B cell (primary cell): ENCODE data around the gene COX17. TPM values are rescaled to one million over a fixed set of nuclear protein-coding genes. Genes with fewer than 3 reads are reported as not detected.

Experiments
- ATAC-seq: fragments of 200-7000 bp; cut with Tn5 transposase; one replicate; pipeline ENCODE4 v1.10.0; 2021; ENCODE audit warnings: low read depth, mild to moderate bottlenecking, moderate number of reproducible peaks, moderate library complexity
- CTCF ChIA-PET: fragments of 350-600 bp; sonication (Branson Sonifier 250); formaldehyde crosslinking; loops from one replicate; lab custom pipeline; 2021; ENCODE audit warnings: antibody characterized with exemption, inconsistent platforms; lab: Charles Lee
- POLR2A ChIA-PET: fragments of 350-600 bp; sonication (Branson Sonifier 250); formaldehyde crosslinking; loops from one replicate; lab custom pipeline; 2021; ENCODE audit warnings: antibody characterized with exemption; lab: Charles Lee
- DNase-seq: peaks from one replicate; pipeline ENCODE4 v3.0.0; 2013
- H2AFZ ChIP-seq: 2 replicates; pipeline ENCODE4 v1.6.1; 2012; ENCODE audit warnings: mild to moderate bottlenecking, low read depth, low read length; ENCODE audit not compliant: insufficient read depth, poor library complexity, severe bottlenecking
- H3K27ac ChIP-seq, 2 donors: 1 replicate in 1 of 2; 2 replicates in 1 of 2; pipeline ENCODE4 v1.5.1; 2012 to 2013; ENCODE audit warnings: low read length in 2 of 2, mild to moderate bottlenecking in 2 of 2, moderate library complexity in 1 of 2
- H3K27me3 ChIP-seq, 4 experiments: fragments of 200-600 bp in 1 of 4; sonication (generic) in 1 of 4; replicated peaks in 1 of 4; 1 replicate in 2 of 4; 2 replicates in 2 of 4; pipeline versions ENCODE4 v1.6.1 to v1.7.0; 2013 to 2016; ENCODE audit warnings: low read length in 3 of 4, mild to moderate bottlenecking in 2 of 4, mixed read lengths in 1 of 4, moderate library complexity in 1 of 4; ENCODE audit not compliant: insufficient read depth in 4 of 4, control insufficient read depth in 3 of 4; ENCODE audit errors: control extremely low read depth in 1 of 4
- H3K36me3 ChIP-seq, 2 experiments: replicated peaks in 1 of 2; 1 replicate in 1 of 2; 2 replicates in 1 of 2; pipeline versions ENCODE4 v1.6.1 to v1.7.1; 2013; ENCODE audit warnings: low read length in 1 of 2; ENCODE audit not compliant: insufficient read depth in 2 of 2, control insufficient read depth in 1 of 2; ENCODE audit errors: control extremely low read depth in 1 of 2, extremely low read depth in 1 of 2
- H3K4me1 ChIP-seq, 2 donors: fragments of 200-600 bp in 1 of 2; sonication (generic) in 1 of 2; 1 replicate in 1 of 2; 2 replicates in 1 of 2; pipeline versions ENCODE4 v1.5.1 to v1.6.1; 2013 to 2017; ENCODE audit warnings: low read length in 2 of 2; ENCODE audit not compliant: control insufficient read depth in 2 of 2, insufficient read depth in 2 of 2
- H3K4me2 ChIP-seq: replicated peaks from 2 replicates; pipeline ENCODE3; 2012; ENCODE audit warnings: mild to moderate bottlenecking, low read depth, low read length; ENCODE audit not compliant: poor library complexity, severe bottlenecking
- H3K4me3 ChIP-seq, 5 experiments: fragments of 200-600 bp in 1 of 5; sonication (generic) in 1 of 5; 1 replicate in 3 of 5; 2 replicates in 2 of 5; pipeline versions ENCODE4 v1.5.1 to v1.7.0; 2011 to 2016; ENCODE audit warnings: low read length in 4 of 5, mild to moderate bottlenecking in 4 of 5, low read depth in 2 of 5, control low read depth in 1 of 5, moderate library complexity in 1 of 5; ENCODE audit not compliant: insufficient read depth in 1 of 5; ENCODE audit errors: control extremely low read depth in 1 of 5, extremely low read depth in 1 of 5
- H3K79me2 ChIP-seq: fragments of 200-600 bp; sonication (generic); one replicate; pipeline ENCODE4 v1.6.0; 2016; ENCODE audit warnings: low read length; ENCODE audit not compliant: control insufficient read depth, insufficient read depth
- H3K9ac ChIP-seq: fragments of 200-600 bp; sonication (generic); 2 replicates; pipeline ENCODE4 v1.6.1; 2017; ENCODE audit warnings: mild to moderate bottlenecking, low read length, moderate library complexity
- H3K9me3 ChIP-seq, 3 donors: one replicate each; pipeline versions ENCODE4 v1.6.1 to v1.7.1; 2013; ENCODE audit warnings: low read length in 2 of 3; ENCODE audit not compliant: control insufficient read depth in 2 of 3, insufficient read depth in 1 of 3; ENCODE audit errors: control extremely low read depth in 1 of 3
- H4K20me1 ChIP-seq: 2 replicates; pipeline ENCODE4 v1.6.0; 2012; ENCODE audit warnings: mild to moderate bottlenecking, low read length; ENCODE audit not compliant: insufficient read depth, control insufficient read depth, poor library complexity, severe bottlenecking
- H3K27ac Mint-ChIP-seq: one replicate; pipeline ENCODE4 v1.8.0; 2021; ENCODE audit warnings: mixed read lengths
- H3K27me3 Mint-ChIP-seq: one replicate; pipeline ENCODE4 v1.8.0; 2021; ENCODE audit warnings: mixed read lengths
- H3K4me1 Mint-ChIP-seq: one replicate; pipeline ENCODE4 v1.8.0; 2021; ENCODE audit warnings: mixed read lengths
- H3K4me3 Mint-ChIP-seq: one replicate; pipeline ENCODE4 v1.8.0; 2021; ENCODE audit warnings: mixed read lengths
- H3K9me3 Mint-ChIP-seq: one replicate; pipeline ENCODE4 v1.8.0; 2022; ENCODE audit warnings: mixed read lengths; ENCODE audit not compliant: insufficient read depth
- EZH2 ChIP-seq: IDR thresholded peaks from 2 replicates; pipeline ENCODE4 v1.6.1; 2012; ENCODE audit warnings: borderline replicate concordance, low read depth, mild to moderate bottlenecking, moderate library complexity, low read length; ENCODE audit not compliant: insufficient read depth, poor library complexity, severe bottlenecking
- WGBS: methylation state at CpG from one replicate; pipeline ENCODE4 v1.1.5; 2013; ENCODE audit warnings: missing lambda C conversion rate; ENCODE audit not compliant: insufficient coverage; 5-methylcytosine and 5-hydroxymethylcytosine counted together
- intact Hi-C: fragments of 100-400 bp; cut with micrococcal nuclease; formaldehyde crosslinking; loops from one replicate; pipeline ENCODE4 v1.10.0; 2022
- polyA plus RNA-seq: library from polyadenylated mRNA; depleted of rRNA; stranded (reverse); fragments of >200 nt; gene quantifications from 2 replicates; pipeline ENCODE4 v1.2.3, GENCODE V29; 2012
- total RNA-seq, 2 donors: library from RNA; stranded (reverse); fragments of 120-200 nt in 1 of 2; gene quantifications; 1 replicate in 1 of 2; 2 replicates in 1 of 2; pipeline versions ENCODE4 v1.2.3 to v1.2.4, GENCODE V29; 2013 to 2022
- TF ChIP-seq, protein P1 (sequence below): fragments of 200-600 bp; IDR thresholded peaks from one replicate; pipeline ENCODE4 v1.8.0; 2022; ENCODE audit warnings: antibody characterized with exemption, mild to moderate bottlenecking

The COX17 gene
- total and polyA plus RNA-seq, 2 donors (not counting 1 experiment from before 2014, with no cell fraction given) = 20.0 to 47.8 TPM

DNA sequence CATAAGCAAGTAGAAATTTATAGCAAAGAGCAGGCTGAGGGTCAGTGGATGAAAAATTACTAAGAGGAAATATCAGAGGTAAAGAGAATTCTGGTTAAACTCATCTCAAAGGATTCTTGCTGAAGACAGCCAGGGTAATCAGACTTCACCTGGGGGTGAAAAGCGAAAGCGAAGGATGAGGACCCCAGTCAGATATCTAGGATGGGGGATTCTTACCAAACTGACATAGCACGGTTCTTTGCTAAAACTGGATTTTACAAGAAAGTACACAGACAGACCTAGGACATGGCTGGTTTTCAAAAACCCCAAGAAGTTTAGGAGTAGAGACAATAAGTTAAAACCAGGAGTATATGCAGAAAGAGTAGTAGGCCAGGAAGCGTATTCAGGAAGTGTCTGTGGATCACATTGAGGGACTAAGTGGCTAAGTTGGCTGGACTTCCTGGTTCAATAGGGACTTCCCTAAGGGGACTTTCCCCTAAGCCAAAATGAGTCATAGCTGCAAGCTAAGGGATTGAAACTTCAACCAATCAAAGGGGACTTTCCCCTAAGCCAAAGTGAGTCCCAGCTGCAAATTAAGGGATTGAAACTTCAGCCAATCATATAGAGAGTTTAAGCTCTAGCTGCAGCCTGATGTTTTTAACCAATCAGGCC lies 23.2 kb upstream of the COX17 start:
- 72% methylated on average over 4 of the region's 4 CpGs for WGBS
- Mint-ChIP-seq H3K9me3 (peaks cover 5% of the 10 kb centered on the region), H3K27me3 (no peaks in the 10 kb centered on the region), H3K4me3 (peak overlapping the region; percentile 72), H3K4me1 (peaks cover 48% of the 10 kb centered on the region), H3K27ac (peak overlapping the region; percentile 93)
- no peaks in the 10 kb centered on the region for H3K27me3 ChIP-seq
- no peak overlapping the region for H3K9ac ChIP-seq
- CTCF ChIA-PET = interaction anchor here (1.6 kb wide), 1 partner anchor 19 kb away, joined by 7 read pairs; no protein-coding TSS in a partner anchor
- H3K27ac ChIP-seq = peak overlapping the region; percentile 61 to 76
- H2AFZ ChIP-seq = peak overlapping the region; percentile 50
- no peaks in the 10 kb centered on the region for H3K79me2 ChIP-seq
- POLR2A ChIA-PET = interaction anchor here (0.9 kb wide), 2 partner anchors 24 to 395 kb away, joined by 3 to 4 read pairs; partner anchors contain the start of gene COX17
- peak; percentile 77 for DNase-seq
- H3K4me2 ChIP-seq = peak overlapping the region; percentile 29
- TF ChIP-seq EZH2 = no peak
- TF ChIP-seq, protein P1, sequence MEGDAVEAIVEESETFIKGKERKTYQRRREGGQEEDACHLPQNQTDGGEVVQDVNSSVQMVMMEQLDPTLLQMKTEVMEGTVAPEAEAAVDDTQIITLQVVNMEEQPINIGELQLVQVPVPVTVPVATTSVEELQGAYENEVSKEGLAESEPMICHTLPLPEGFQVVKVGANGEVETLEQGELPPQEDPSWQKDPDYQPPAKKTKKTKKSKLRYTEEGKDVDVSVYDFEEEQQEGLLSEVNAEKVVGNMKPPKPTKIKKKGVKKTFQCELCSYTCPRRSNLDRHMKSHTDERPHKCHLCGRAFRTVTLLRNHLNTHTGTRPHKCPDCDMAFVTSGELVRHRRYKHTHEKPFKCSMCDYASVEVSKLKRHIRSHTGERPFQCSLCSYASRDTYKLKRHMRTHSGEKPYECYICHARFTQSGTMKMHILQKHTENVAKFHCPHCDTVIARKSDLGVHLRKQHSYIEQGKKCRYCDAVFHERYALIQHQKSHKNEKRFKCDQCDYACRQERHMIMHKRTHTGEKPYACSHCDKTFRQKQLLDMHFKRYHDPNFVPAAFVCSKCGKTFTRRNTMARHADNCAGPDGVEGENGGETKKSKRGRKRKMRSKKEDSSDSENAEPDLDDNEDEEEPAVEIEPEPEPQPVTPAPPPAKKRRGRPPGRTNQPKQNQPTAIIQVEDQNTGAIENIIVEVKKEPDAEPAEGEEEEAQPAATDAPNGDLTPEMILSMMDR = no peak
- H4K20me1 ChIP-seq = no peaks in the 10 kb centered on the region
- H3K36me3 ChIP-seq = no peaks in the 10 kb centered on the region
- intact Hi-C loops = loop anchor here (1.0 to 10.0 kb wide), 5 partner anchors 23 to 1042 kb away; partner anchors contain the start of genes B4GALT4, COX17, GTF2E1 and LRRC58
- ATAC-seq = peak; percentile 32
- H3K9me3 ChIP-seq = peaks cover 0 to 13% (median 0%) of the 10 kb centered on the region in 3 donors
- H3K4me3 ChIP-seq = no peak overlapping the region
- peaks cover 25 to 32% of the 10 kb centered on the region in 2 donors for H3K4me1 ChIP-seq

DNA sequence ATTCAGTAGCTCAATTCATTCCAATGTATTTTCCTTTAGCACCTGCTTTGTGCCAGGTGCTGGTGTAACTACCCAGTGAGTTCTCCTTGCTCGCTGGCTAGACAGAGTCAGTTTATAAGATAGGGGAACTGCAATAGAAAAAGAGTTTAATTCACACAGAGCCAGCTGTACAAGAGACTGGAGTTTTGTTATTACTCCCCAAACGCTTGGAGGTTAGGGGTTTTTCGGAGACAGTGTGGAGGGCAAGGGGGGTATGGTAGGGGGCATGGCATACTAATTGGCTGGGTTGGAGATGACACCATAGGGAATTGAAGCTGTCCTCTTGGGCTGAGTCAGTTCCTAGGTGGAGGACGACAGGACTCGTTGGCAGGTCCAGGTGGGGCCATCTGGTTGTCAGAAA lies 20.2 kb upstream of the COX17 start:
- H3K4me1 ChIP-seq = peaks cover 21 to 22% of the 10 kb centered on the region in 2 donors
- no peaks in the 10 kb centered on the region for H3K36me3 ChIP-seq
- H3K9me3 Mint-ChIP-seq = peaks cover 5% of the 10 kb centered on the region
- H3K4me2 ChIP-seq = no peak overlapping the region
- ChIA-PET POLR2A (no interaction called here), CTCF (no interaction called here)
- no peaks in the 10 kb centered on the region for H4K20me1 ChIP-seq
- H3K4me1 Mint-ChIP-seq = peaks cover 38% of the 10 kb centered on the region
- no peaks in the 10 kb centered on the region for H3K27me3 Mint-ChIP-seq
- no peaks in the 10 kb centered on the region for H3K79me2 ChIP-seq
- intact Hi-C loops = no loop called here
- H3K9ac ChIP-seq = no peak overlapping the region
- peak overlapping the region; percentile 0 for H2AFZ ChIP-seq
- H3K27ac ChIP-seq = no peak overlapping the region
- H3K27me3 ChIP-seq = no peaks in the 10 kb centered on the region
- 62% methylated on average over 5 of the region's 5 CpGs for WGBS
- ATAC-seq (no peak), DNase-seq (no peak)
- no peak overlapping the region for H3K4me3 ChIP-seq
- no peak overlapping the region for H3K4me3 Mint-ChIP-seq
- peaks cover 0 to 6% (median 0%) of the 10 kb centered on the region in 3 donors for H3K9me3 ChIP-seq
- TF ChIP-seq, protein P1 = no peak
- no peak for TF ChIP-seq EZH2
- peak overlapping the region; percentile 83 for H3K27ac Mint-ChIP-seq
